Adrenal gland (tissue), 5 donors: Measurements from ENCODE around the gene NPFF.

ENCODE experiments used
- CTCF ChIP-seq, 6 experiments: fragments of 450-650 bp in 4 of 6; fragments of 200-600 bp in 2 of 6; sonication (generic) in 1 of 6; IDR thresholded peaks; 1 replicate in 5 of 6; 2 replicates in 1 of 6; pipeline versions ENCODE4 v1.5.1 to v1.8.0; 2016 to 2021; ENCODE audit warnings: antibody characterized with exemption in 6 of 6, mild to moderate bottlenecking in 2 of 6, moderate library complexity in 1 of 6
- POLR2A ChIP-seq, 2 donors: fragments of 450-650 bp; IDR thresholded peaks; one replicate each; pipeline ENCODE4 v1.6.1; 2017; ENCODE audit warnings: antibody characterized with exemption in 2 of 2, mild to moderate bottlenecking in 2 of 2, moderate library complexity in 1 of 2
- donor health status: DM: no; HTN: no; CAD: no.

- TF ChIP-seq CTCF (IDR thresholded peaks at IDR 0.05) (no peak), POLR2A (IDR thresholded peaks at IDR 0.05) (no peak)
Observed at GRCh38 chr12:53550595-53550994, 43.3 kb upstream of the NPFF start.
